GM10266 (cell line): ENCODE results near the gene CNTNAP5.

ENCODE experiments used
- DNase-seq: peaks from one replicate; pipeline ENCODE4 v3.0.0; 2012; ENCODE audit errors: extremely low spot score
- CTCF ChIP-seq: IDR thresholded peaks from 2 replicates; pipeline ENCODE4 v1.5.1; 2012; ENCODE audit warnings: mild to moderate bottlenecking, low read depth; ENCODE audit not compliant: control insufficient read depth, insufficient read depth; ENCODE audit errors: missing control alignments

CNTNAP5 gene

GRCh38 chr2:124713969-124714368, 688.9 kb downstream of the CNTNAP5 start:
- TF ChIP-seq CTCF: no peak
- DNase-seq: no peak

- no peak for TF ChIP-seq CTCF
- no peak for DNase-seq
Measured at GRCh38 chr2:124725187-124725586, 700.1 kb downstream of the CNTNAP5 start.

GRCh38 chr2:124740636-124741035, 715.5 kb downstream of the CNTNAP5 start:
- TF ChIP-seq CTCF: no peak
- DNase-seq: no peak

- no peak for DNase-seq
- no peak for TF ChIP-seq CTCF
Measured at GRCh38 chr2:124753842-124754241, 728.8 kb downstream of the CNTNAP5 start.

- TF ChIP-seq CTCF: no peak
Measured at GRCh38 chr2:124755386-124755785, 730.3 kb downstream of the CNTNAP5 start.

GRCh38 chr2:124756048-124756447, 731.0 kb downstream of the CNTNAP5 start:
- no peak for TF ChIP-seq CTCF
- no peak for DNase-seq

More at GRCh38 chr2:124755386-124755785, 730.3 kb downstream of the CNTNAP5 start:
- no peak for DNase-seq

- no peak for TF ChIP-seq CTCF
- DNase-seq: no peak
Measured at GRCh38 chr2:124762388-124762787, 737.3 kb downstream of the CNTNAP5 start.

- TF ChIP-seq CTCF: no peak
- DNase-seq: no peak
Measured at GRCh38 chr2:124763611-124764010, 738.5 kb downstream of the CNTNAP5 start.
